Panc1 (cell line): ENCODE results near the gene APOL2.

Experiments
- POLR2AphosphoS5 ChIP-seq: IDR thresholded peaks from 2 replicates; pipeline ENCODE4 v1.6.1; 2012; ENCODE audit warnings: mild to moderate bottlenecking, low read depth, low read length, moderate library complexity
- SIN3A ChIP-seq: IDR thresholded peaks from 2 replicates; pipeline ENCODE4 v1.6.1; 2012; ENCODE audit warnings: low read depth, mild to moderate bottlenecking, low read length, moderate library complexity, borderline replicate concordance; ENCODE audit not compliant: insufficient read depth
- TCF7L2 ChIP-seq: IDR thresholded peaks from 2 replicates; pipeline ENCODE4 v1.6.1; 2011; ENCODE audit warnings: mild to moderate bottlenecking, low read depth, low read length, inconsistent platforms
- TF ChIP-seq, protein P1 (sequence below): fragments of 450-650 bp; IDR thresholded peaks from 2 replicates; pipeline ENCODE4 v1.5.1; 2017; ENCODE audit warnings: mild to moderate bottlenecking
- TF ChIP-seq, protein P2 (sequence below), 2 experiments: IDR thresholded peaks; 2 replicates each; pipeline ENCODE4 v1.6.1; 2011 to 2012; ENCODE audit warnings: low read depth in 2 of 2, control low read depth in 1 of 2, low read length in 1 of 2, mild to moderate bottlenecking in 1 of 2, moderate library complexity in 1 of 2; ENCODE audit not compliant: insufficient read depth in 1 of 2

DNA sequence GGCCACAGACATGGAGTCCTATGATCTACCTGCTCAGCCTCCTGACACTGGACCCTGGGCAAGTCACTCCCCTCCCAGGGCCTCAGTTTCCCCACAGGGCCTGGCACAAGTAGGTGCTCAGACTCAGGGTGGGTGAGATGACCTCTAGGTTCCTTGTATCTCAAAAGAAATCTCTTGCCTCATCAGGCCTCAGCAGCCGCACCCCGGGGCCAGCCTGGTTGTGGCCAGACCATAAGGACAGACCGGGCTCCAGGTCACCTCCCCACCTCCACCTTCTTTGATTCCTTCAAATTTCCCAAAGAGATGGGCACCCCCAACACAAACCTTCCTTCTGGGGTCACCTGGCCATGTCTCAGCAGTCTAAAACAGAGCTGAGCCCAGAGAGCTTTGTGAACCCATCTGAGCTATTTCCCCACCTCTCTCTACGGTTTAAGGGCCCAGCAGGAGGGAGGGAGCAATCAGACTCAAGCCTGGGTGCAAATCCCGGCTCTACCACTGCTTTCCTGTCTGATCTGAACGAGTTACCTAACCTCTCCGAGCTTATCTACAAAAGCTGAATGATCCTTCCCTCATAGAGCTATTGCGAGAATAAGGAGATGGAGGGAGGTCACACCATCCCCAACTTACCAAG is 35.2 kb downstream of the APOL2 start:
- TF ChIP-seq, protein P1, sequence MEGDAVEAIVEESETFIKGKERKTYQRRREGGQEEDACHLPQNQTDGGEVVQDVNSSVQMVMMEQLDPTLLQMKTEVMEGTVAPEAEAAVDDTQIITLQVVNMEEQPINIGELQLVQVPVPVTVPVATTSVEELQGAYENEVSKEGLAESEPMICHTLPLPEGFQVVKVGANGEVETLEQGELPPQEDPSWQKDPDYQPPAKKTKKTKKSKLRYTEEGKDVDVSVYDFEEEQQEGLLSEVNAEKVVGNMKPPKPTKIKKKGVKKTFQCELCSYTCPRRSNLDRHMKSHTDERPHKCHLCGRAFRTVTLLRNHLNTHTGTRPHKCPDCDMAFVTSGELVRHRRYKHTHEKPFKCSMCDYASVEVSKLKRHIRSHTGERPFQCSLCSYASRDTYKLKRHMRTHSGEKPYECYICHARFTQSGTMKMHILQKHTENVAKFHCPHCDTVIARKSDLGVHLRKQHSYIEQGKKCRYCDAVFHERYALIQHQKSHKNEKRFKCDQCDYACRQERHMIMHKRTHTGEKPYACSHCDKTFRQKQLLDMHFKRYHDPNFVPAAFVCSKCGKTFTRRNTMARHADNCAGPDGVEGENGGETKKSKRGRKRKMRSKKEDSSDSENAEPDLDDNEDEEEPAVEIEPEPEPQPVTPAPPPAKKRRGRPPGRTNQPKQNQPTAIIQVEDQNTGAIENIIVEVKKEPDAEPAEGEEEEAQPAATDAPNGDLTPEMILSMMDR, result no peak
- TF ChIP-seq POLR2AphosphoS5 (no peak), TCF7L2 (no peak), SIN3A (no peak)
- TF ChIP-seq, protein P2, sequence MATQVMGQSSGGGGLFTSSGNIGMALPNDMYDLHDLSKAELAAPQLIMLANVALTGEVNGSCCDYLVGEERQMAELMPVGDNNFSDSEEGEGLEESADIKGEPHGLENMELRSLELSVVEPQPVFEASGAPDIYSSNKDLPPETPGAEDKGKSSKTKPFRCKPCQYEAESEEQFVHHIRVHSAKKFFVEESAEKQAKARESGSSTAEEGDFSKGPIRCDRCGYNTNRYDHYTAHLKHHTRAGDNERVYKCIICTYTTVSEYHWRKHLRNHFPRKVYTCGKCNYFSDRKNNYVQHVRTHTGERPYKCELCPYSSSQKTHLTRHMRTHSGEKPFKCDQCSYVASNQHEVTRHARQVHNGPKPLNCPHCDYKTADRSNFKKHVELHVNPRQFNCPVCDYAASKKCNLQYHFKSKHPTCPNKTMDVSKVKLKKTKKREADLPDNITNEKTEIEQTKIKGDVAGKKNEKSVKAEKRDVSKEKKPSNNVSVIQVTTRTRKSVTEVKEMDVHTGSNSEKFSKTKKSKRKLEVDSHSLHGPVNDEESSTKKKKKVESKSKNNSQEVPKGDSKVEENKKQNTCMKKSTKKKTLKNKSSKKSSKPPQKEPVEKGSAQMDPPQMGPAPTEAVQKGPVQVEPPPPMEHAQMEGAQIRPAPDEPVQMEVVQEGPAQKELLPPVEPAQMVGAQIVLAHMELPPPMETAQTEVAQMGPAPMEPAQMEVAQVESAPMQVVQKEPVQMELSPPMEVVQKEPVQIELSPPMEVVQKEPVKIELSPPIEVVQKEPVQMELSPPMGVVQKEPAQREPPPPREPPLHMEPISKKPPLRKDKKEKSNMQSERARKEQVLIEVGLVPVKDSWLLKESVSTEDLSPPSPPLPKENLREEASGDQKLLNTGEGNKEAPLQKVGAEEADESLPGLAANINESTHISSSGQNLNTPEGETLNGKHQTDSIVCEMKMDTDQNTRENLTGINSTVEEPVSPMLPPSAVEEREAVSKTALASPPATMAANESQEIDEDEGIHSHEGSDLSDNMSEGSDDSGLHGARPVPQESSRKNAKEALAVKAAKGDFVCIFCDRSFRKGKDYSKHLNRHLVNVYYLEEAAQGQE (IDR thresholded peaks at IDR 0.05; ENCODE audit: insufficient read depth in 1 of 2, low read depth in 2 of 2, low read length in 1 of 2), result no peak
